HG03139 (cell line): ENCODE results near the gene RNGTT.

Experiments
- ATAC-seq: cut with Tn5 transposase; IDR thresholded peaks from one replicate; pipeline ENCODE4 v1.9.1; 2021; ENCODE audit not compliant: unreplicated experiment

Gene RNGTT

DNA sequence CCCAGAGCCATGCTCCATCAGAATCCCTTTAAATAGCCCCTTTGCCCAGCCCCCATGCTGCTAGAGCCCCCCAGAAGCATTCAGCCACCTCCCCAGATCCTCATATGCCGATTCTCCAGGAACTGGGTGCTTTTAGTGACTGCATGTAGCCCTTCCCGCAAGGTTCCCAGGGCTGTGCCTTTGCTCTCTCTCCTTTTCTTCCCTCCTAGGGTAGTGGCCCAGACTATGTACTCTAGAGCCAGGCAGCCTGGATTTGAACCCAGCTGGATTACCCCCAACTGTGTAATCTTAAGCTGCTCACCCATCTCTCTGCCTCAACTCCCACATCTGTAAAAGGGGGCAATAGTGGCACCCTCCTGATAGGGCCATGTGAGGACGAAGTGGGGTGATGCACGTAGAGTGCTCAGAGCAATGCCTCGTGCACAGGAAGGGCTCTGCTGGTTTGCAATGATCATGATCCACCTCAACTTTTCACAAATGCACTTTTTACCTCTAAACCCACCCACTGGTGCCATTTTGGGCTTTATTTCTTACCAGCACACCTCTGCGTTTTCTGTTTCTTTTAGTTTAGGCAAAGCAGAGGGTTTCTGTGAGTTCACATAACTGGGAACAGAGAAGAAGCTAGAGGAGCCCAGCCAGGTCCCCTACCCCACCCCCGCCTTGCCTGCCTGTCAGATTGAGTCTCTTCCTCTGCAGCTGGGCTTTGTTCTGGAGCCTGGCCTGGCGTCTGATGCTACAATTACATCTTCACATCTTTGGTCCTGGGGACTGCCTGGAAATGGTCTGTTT is 396.5 kb downstream of the RNGTT start:
- ATAC-seq: no peak

DNA sequence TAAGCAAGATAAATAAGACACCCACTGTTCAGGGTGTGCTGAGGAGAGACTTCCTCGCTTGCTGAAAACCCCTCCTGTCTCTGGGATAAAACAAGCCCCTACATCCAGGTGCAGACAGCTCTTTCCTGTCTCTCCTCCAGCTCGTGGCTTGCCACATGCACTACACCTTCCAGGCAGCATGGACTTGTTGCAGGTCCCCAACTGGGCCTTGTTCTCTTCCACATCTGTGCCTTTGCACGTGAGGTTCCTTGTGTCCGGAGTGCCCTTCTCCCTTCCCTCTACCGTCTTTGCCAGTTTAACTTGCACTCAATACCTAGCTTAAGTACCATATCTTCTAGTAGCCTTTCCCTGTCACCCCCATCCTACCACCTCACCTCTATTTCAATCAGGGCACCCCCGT is 397.6 kb downstream of the RNGTT start:
- ATAC-seq: no peak

DNA sequence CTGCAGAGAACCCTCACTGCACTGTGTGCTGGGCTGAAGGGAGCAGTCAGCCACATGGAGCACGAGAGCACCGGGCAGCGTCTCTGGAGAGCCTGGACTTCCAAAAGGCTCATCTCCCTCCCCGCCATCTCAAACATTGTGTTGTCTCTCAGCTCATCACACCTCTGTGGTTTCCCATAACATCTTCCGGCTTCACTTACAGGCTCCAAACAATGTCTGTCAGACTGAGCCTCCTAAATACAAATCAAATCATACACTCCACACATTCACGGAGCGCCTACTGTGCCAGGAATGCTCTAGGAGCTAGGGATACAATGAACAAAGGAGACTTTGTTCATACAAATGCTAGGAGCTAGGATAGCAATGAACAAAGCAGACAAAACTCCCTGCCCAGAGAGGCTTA is 398.0 kb downstream of the RNGTT start:
- no peak for ATAC-seq

DNA sequence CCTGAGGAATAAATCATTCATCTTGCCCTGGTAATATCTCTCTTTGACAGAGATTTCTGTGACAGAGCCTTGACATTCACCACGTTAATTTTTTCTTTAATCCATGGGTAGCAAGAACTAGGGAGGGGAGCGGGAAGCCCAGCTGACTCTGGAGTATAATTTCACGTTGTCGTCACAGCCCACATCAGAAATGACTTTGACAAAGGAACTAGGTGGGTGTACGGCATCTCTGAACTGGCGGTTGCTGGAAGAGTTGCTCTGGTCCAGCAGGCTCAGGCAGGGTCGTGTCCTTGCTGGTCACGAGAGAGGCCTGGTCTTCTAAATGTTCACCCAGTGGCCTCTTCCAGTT is 400.2 kb downstream of the RNGTT start:
- no peak for ATAC-seq

DNA sequence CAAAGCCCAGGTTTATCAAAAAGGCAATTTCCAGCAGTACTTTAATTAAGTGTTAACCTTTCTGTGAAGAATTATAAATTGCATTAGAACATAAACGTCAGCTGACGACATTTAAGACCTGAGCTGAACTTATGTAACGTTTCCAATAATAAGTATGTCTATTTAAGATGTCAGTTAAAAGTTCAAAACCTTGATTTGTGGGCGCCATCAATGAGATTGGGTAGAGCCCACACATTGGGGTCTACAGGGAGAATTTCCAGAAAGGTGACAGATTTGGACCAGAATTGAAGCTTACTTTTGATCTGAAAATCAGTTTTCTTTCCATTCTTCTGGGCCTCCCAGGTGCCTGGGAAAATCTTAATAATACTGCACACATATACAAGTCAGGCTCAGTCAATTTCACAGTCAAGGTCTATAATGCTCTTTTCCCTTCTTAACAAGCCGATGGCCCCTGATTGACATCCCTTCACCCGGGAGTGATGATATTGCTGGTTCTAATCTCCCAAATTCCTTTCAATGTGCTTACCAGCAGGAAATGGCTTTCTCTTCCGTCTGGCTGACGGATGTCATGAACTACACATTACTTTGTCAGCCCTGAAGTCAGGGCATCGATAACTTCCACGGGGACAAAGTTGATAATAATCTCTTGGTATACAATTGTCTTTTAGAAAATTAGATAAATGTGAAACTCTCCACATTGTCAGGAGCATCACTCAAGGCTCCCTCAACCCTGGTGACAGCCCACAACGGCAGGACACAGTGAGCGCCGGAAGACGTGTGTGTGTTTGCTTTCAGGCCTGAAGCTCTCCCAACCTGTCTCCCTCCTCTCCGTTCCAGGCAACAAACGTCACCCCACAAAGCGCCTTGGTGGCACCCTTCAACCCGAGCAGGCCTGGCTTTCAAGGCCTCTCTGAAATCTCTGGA is 400.8 kb downstream of the RNGTT start:
- no peak for ATAC-seq

DNA sequence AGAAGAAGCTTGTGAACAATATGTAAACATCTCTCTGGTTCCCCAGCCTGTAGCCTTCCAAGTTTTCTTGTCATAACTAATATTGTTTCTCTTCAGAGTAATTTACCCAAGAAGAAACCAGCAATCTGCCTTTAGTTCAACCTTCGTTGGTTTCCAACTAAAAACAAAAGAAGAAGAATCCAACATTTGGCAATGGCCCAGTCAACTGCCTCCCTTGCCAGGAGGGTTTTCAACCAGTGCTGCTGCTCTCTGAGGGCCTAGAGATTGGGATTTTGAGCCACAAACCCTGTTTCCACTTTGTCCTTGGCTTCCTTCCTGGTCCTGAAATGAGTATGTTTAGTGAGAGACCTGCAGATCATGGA is 401.5 kb downstream of the RNGTT start:
- no peak for ATAC-seq

DNA sequence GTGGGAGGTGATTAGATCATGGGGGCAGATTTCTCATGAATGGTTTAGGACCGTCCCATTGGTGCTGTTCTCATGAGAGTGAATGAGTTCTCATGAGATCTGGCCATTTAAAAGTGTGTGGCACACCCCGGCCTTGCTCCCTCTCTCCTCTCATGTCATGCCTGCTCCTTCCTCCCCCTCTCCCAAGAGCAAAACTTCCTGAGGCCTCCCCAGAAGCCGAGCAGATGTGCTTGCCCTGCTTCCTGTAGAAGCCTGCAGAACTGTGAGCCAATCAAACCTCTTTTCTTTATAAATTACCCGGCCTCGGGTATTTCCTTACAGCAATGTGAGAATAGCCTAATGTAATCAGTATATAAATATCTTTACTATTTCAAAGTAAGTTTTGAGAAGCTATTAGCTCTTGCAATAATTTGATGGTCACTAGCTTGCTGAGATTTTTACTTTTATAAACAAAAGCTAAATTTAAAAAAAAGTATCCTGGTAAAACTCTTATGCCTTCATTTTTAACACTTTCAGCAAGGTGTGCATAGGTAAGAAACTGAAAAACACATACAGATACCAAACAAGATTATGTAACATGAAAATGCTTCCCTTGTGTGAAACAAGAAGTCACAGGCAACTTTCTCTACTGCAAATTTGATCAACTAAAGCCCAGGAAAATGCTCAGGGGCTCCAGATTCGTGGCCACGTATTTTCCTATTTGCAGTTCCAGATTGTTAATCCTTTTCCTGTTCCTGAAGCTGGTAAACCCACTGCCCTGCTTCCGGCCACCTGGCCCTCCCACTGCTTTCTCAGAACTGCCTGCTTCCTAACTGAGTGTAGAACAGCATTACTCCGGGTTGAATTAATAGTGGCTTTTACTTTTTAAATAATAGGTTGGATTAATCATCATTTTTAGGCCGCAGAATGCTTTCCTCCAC is 402.1 kb downstream of the RNGTT start:
- ATAC-seq: no peak
